ENCODE data around the gene CFAP119. TPM values are rescaled to one million over a fixed set of nuclear protein-coding genes. Genes with fewer than 3 reads are reported as not detected.

The CFAP119 gene
- total RNA-seq, 1 experiment from 2014 or later = 9.6 TPM

GRCh38 chr16:30780549-30780948 lies 18.7 kb upstream of the CFAP119 start:
- POLR2A ChIA-PET (ENCODE audit: unreplicated experiment) = interaction anchor here (0.6 kb wide), 1 partner anchor 13 kb away, joined by 3 read pairs; no protein-coding TSS in a partner anchor
- CTCF ChIA-PET = no interaction called here

GRCh38 chr16:30780021-30780420 lies 18.2 kb upstream of the CFAP119 start:
- no peak overlapping the region for H3K4me2 ChIP-seq (ENCODE audit: low read length)
- H3K4me3 ChIP-seq (ENCODE audit: low read length) = no peak overlapping the region
- DNase-seq = no peak
- 0 out of 2 replicates have a peak, but pooled peaks cover under 1% of the 10 kb centered on the region for H3K79me2 ChIP-seq (ENCODE audit: low read length)
- intact Hi-C loops (cut with micrococcal nuclease) = no loop called here
- H3K27ac ChIP-seq (ENCODE audit: low read length) = no peak overlapping the region
- ChIA-PET POLR2A (ENCODE audit: unreplicated experiment) (no interaction called here), CTCF (no interaction called here)
- H3K36me3 ChIP-seq (ENCODE audit: low read depth, low read length) = no peaks in the 10 kb centered on the region
- H3K4me1 ChIP-seq (ENCODE audit: insufficient read depth, low read length) = peaks cover 2% of the 10 kb centered on the region
- no peaks in the 10 kb centered on the region for H3K9me2 ChIP-seq (replicated peaks; ENCODE audit: low read length)
- H3F3A ChIP-seq (ENCODE audit: low read length, unreplicated experiment) = no peaks in the 10 kb centered on the region
- no peaks in the 10 kb centered on the region for H3K9me3 ChIP-seq (ENCODE audit: low read length)
- ATAC-seq = no peak
- no peaks in the 10 kb centered on the region for H4K20me1 ChIP-seq (ENCODE audit: low read length)
- no peaks in the 10 kb centered on the region for H3K27me3 ChIP-seq (ENCODE audit: low read length)
- no TSS peak for BruUV-seq (replicated peaks)
- TF ChIP-seq EZH2phosphoT487 (IDR thresholded peaks at IDR 0.05; ENCODE audit: borderline replicate concordance, low read length) (no peak), EZH2 (IDR thresholded peaks at IDR 0.05; ENCODE audit: low read length, unreplicated experiment) (no peak), CTCF (conservative IDR thresholded peaks at IDR 0.05; ENCODE audit: low read depth, low read length) (no peak)
- no peak overlapping the region for H3K9ac ChIP-seq (ENCODE audit: low read length)
- H2AFZ ChIP-seq (ENCODE audit: low read length) = no peak overlapping the region

More at GRCh38 chr16:30780549-30780948, 18.7 kb upstream of the CFAP119 start:
- no TSS peak for BruUV-seq (replicated peaks)
- Histone ChIP-seq H3K4me1 (ENCODE audit: insufficient read depth, low read length) (no peaks in the 10 kb centered on the region), H3F3A (ENCODE audit: low read length, unreplicated experiment) (no peaks in the 10 kb centered on the region), H2AFZ (ENCODE audit: low read length) (no peak overlapping the region), H3K4me3 (ENCODE audit: low read length) (no peak overlapping the region), H3K9ac (ENCODE audit: low read length) (no peak overlapping the region), H3K27me3 (ENCODE audit: low read length) (no peaks in the 10 kb centered on the region), H3K9me2 (replicated peaks; ENCODE audit: low read length) (no peaks in the 10 kb centered on the region), H3K4me2 (ENCODE audit: low read length) (no peak overlapping the region), H4K20me1 (ENCODE audit: low read length) (no peaks in the 10 kb centered on the region), H3K36me3 (ENCODE audit: low read depth, low read length) (no peaks in the 10 kb centered on the region), H3K9me3 (ENCODE audit: low read length) (no peaks in the 10 kb centered on the region), H3K79me2 (ENCODE audit: low read length) (0 out of 2 replicates have a peak, but pooled peaks cover 5% of the 10 kb centered on the region), H3K27ac (ENCODE audit: low read length) (no peak overlapping the region)
- intact Hi-C loops (cut with micrococcal nuclease) = no loop called here
- no peak for ATAC-seq
- TF ChIP-seq CTCF (conservative IDR thresholded peaks at IDR 0.05; ENCODE audit: low read depth, low read length) = no peak
- TF ChIP-seq EZH2phosphoT487 (IDR thresholded peaks at IDR 0.05; ENCODE audit: borderline replicate concordance, low read length) = no peak
- no peak for TF ChIP-seq EZH2 (IDR thresholded peaks at IDR 0.05; ENCODE audit: low read length, unreplicated experiment)
- DNase-seq = no peak

- no peaks in the 10 kb centered on the region for H3F3A ChIP-seq (ENCODE audit: low read length, unreplicated experiment)
- DNase-seq (no peak), ATAC-seq (no peak)
- no peaks in the 10 kb centered on the region for H3K27me3 ChIP-seq (ENCODE audit: low read length)
- ChIA-PET POLR2A (ENCODE audit: unreplicated experiment) (no interaction called here), CTCF (no interaction called here)
- no peak overlapping the region for H3K9ac ChIP-seq (ENCODE audit: low read length)
- H3K79me2 ChIP-seq (ENCODE audit: low read length) = no peaks in the 10 kb centered on the region
- intact Hi-C loops (cut with micrococcal nuclease) = no loop called here
- no peak overlapping the region for H3K4me3 ChIP-seq (ENCODE audit: low read length)
- no peaks in the 10 kb centered on the region for H3K9me3 ChIP-seq (ENCODE audit: low read length)
- no peaks in the 10 kb centered on the region for H4K20me1 ChIP-seq (ENCODE audit: low read length)
- H3K4me2 ChIP-seq (ENCODE audit: low read length) = no peak overlapping the region
- peaks cover 5% of the 10 kb centered on the region for H3K4me1 ChIP-seq (ENCODE audit: insufficient read depth, low read length)
- no peak for TF ChIP-seq EZH2phosphoT487 (IDR thresholded peaks at IDR 0.05; ENCODE audit: borderline replicate concordance, low read length)
- no peak for TF ChIP-seq EZH2 (IDR thresholded peaks at IDR 0.05; ENCODE audit: low read length, unreplicated experiment)
- no peak for TF ChIP-seq CTCF (conservative IDR thresholded peaks at IDR 0.05; ENCODE audit: low read depth, low read length)
- no peaks in the 10 kb centered on the region for H3K9me2 ChIP-seq (replicated peaks; ENCODE audit: low read length)
- H2AFZ ChIP-seq (ENCODE audit: low read length) = no peak overlapping the region
- no peak overlapping the region for H3K27ac ChIP-seq (ENCODE audit: low read length)
- no peaks in the 10 kb centered on the region for H3K36me3 ChIP-seq (ENCODE audit: low read depth, low read length)
- BruUV-seq (replicated peaks) = no TSS peak
These were observed 17.7 kb upstream of the CFAP119 start for GRCh38 chr16:30779596-30779995.
